GM23338 (cell line): Measurements from ENCODE around the gene NTMT1. TPM values are rescaled to one million over a fixed set of nuclear protein-coding genes. Genes with fewer than 3 reads are reported as not detected.

Experiments used
- ATAC-seq: fragments of 200-7000 bp; cut with Tn5 transposase; 3 replicates; pipeline ENCODE4 v1.9.1; 2020
- DNase-seq: peaks from one replicate; pipeline ENCODE4 v3.0.0-alpha.2; 2015; ENCODE audit warnings: low spot score
- H2AFZ ChIP-seq: fragments of 200-600 bp; sonication (generic); 2 replicates; pipeline ENCODE4 v1.8.0; 2016; ENCODE audit warnings: antibody characterized with exemption, mild to moderate bottlenecking, moderate library complexity
- H3F3A ChIP-seq: fragments of 200-600 bp; sonication (generic); replicated peaks from 2 replicates; pipeline ENCODE4 v1.8.0; 2017; ENCODE audit warnings: antibody characterized with exemption, mixed run types, low read depth
- H3K27ac ChIP-seq: fragments of 200-600 bp; sonication (generic); 2 replicates; pipeline ENCODE4 v1.6.1; 2016; ENCODE audit warnings: low read depth
- H3K27me3 ChIP-seq: fragments of 200-600 bp; sonication (generic); 2 replicates; pipeline ENCODE4 v1.8.0; 2016; ENCODE audit warnings: mild to moderate bottlenecking, mixed run types, moderate library complexity; ENCODE audit not compliant: insufficient read depth
- H3K36me3 ChIP-seq: fragments of 200-600 bp; sonication (generic); 2 replicates; pipeline ENCODE4 v1.8.0; 2016; ENCODE audit warnings: mild to moderate bottlenecking; ENCODE audit not compliant: insufficient read depth
- H3K4me1 ChIP-seq: fragments of 200-600 bp; sonication (generic); 2 replicates; pipeline ENCODE4 v1.8.0; 2016; ENCODE audit warnings: mild to moderate bottlenecking, moderate library complexity; ENCODE audit not compliant: insufficient read depth
- H3K4me2 ChIP-seq: fragments of 200-600 bp; sonication (generic); 2 replicates; pipeline ENCODE4 v1.7.1; 2017; ENCODE audit warnings: mixed run types
- H3K4me3 ChIP-seq: fragments of 200-600 bp; sonication (generic); 2 replicates; pipeline ENCODE4 v1.6.1; 2016; ENCODE audit warnings: mixed run types
- H3K79me2 ChIP-seq: fragments of 200-600 bp; sonication (generic); replicated peaks from 2 replicates; pipeline ENCODE4 v1.8.0; 2017; ENCODE audit warnings: mild to moderate bottlenecking; ENCODE audit not compliant: insufficient read depth
- H3K9me2 ChIP-seq: fragments of 200-600 bp; sonication (generic); 2 replicates; pipeline ENCODE4 v1.8.0; 2017; ENCODE audit not compliant: insufficient read depth
- H4K20me1 ChIP-seq: fragments of 200-600 bp; sonication (generic); replicated peaks from 2 replicates; pipeline ENCODE4 v1.8.0; 2017; ENCODE audit warnings: mild to moderate bottlenecking; ENCODE audit not compliant: insufficient read depth
- H3K27ac Mint-ChIP-seq: 2 replicates; pipeline ENCODE4 v1.8.0; 2020; ENCODE audit warnings: inconsistent platforms, mild to moderate bottlenecking, moderate library complexity, mixed read lengths
- H3K27me3 Mint-ChIP-seq: 3 replicates; pipeline ENCODE4 v1.8.0; 2022; ENCODE audit warnings: low read depth, mild to moderate bottlenecking, moderate library complexity, mixed read lengths, inconsistent platforms; ENCODE audit not compliant: insufficient read depth, poor library complexity
- H3K36me3 Mint-ChIP-seq: 3 replicates; pipeline ENCODE4 v1.8.0; 2021; ENCODE audit warnings: low read depth, mild to moderate bottlenecking, inconsistent platforms, moderate library complexity, mixed read lengths
- H3K4me1 Mint-ChIP-seq: 3 replicates; pipeline ENCODE4 v1.8.0; 2020; ENCODE audit warnings: mild to moderate bottlenecking, inconsistent platforms, mixed read lengths
- H3K4me3 Mint-ChIP-seq: 3 replicates; pipeline ENCODE4 v1.8.0; 2021; ENCODE audit warnings: moderate library complexity, mild to moderate bottlenecking, inconsistent platforms, mixed read lengths
- H3K9me3 Mint-ChIP-seq: 3 replicates; pipeline ENCODE4 v1.8.0; 2020; ENCODE audit warnings: moderate library complexity, mild to moderate bottlenecking, inconsistent platforms, mixed read lengths
- CREB1 ChIP-seq: fragments of 250-450 bp; sonication (Bioruptor Pico); IDR thresholded peaks from 2 replicates; pipeline ENCODE4 v1.5.0; 2020; ENCODE audit warnings: low read depth, mild to moderate bottlenecking, moderate library complexity
- EZH2 ChIP-seq: fragments of 200-600 bp; sonication (generic); IDR thresholded peaks from one replicate; pipeline ENCODE4 v1.8.0; 2017; ENCODE audit warnings: antibody characterized with exemption, mild to moderate bottlenecking, low read depth; ENCODE audit not compliant: unreplicated experiment
- EZH2phosphoT487 ChIP-seq: fragments of 200-600 bp; sonication (generic); IDR thresholded peaks from one replicate; pipeline ENCODE4 v1.8.1; 2018; ENCODE audit warnings: antibody characterized with exemption; ENCODE audit not compliant: unreplicated experiment
- JUNB ChIP-seq: IDR thresholded peaks from one replicate; pipeline ENCODE4 v1.6.1; 2016; ENCODE audit warnings: antibody characterized with exemption; ENCODE audit not compliant: unreplicated experiment
- NANOG ChIP-seq: IDR thresholded peaks from 2 replicates; pipeline ENCODE4 v1.6.1; 2016; ENCODE audit warnings: antibody characterized with exemption, borderline replicate concordance
- POLR2AphosphoS5 ChIP-seq: IDR thresholded peaks from 2 replicates; pipeline ENCODE4 v1.6.1; 2016; ENCODE audit warnings: antibody characterized with exemption, low read depth
- STAT1 ChIP-seq: IDR thresholded peaks from one replicate; pipeline ENCODE4 v1.6.1; 2016; ENCODE audit warnings: antibody characterized with exemption; ENCODE audit not compliant: unreplicated experiment
- ZNF114 ChIP-seq: fragments of 250-450 bp; sonication (Bioruptor Pico); IDR thresholded peaks from 2 replicates; pipeline ENCODE4 v1.5.0; 2020; ENCODE audit warnings: mild to moderate bottlenecking, moderate library complexity
- ZNF331 ChIP-seq: fragments of 250-450 bp; sonication (Bioruptor Pico); IDR thresholded peaks from 2 replicates; pipeline ENCODE4 v1.5.0; 2020; ENCODE audit warnings: low read depth, mild to moderate bottlenecking, moderate library complexity
- polyA plus RNA-seq: library from polyadenylated mRNA; unstranded; fragments of >200 nt; fragmentation: Nextera tagmentation; extraction: Ambion mirVana; gene quantifications from 2 replicates; pipeline ENCODE4 v1.2.1, GENCODE V29; 2016
- total RNA-seq: library from RNA; depleted of rRNA; stranded (reverse); fragments of >200 nt; shearing (Covaris generic); gene quantifications from 2 replicates; pipeline ENCODE4 v1.2.3, GENCODE V29; 2014
- TF ChIP-seq, protein P1 (sequence below): IDR thresholded peaks from one replicate; pipeline ENCODE4 v1.6.1; 2018; ENCODE audit warnings: antibody characterized with exemption; ENCODE audit not compliant: unreplicated experiment
- TF ChIP-seq, protein P2 (sequence below): IDR thresholded peaks from 2 replicates; pipeline ENCODE4 v1.6.1; 2016; ENCODE audit warnings: antibody characterized with exemption
- TF ChIP-seq, protein P3 (sequence below): fragments of 250-450 bp; sonication (Bioruptor Pico); IDR thresholded peaks from 2 replicates; pipeline ENCODE4 v1.5.0; 2020; ENCODE audit warnings: mild to moderate bottlenecking, moderate library complexity
- TF ChIP-seq, protein P4 (sequence below), 2 experiments: fragments of 200-600 bp in 1 of 2; sonication (generic) in 1 of 2; conservative IDR thresholded peaks; 2 replicates each; pipeline versions ENCODE4 v1.5.1 to v1.6.1; 2016 to 2017; ENCODE audit warnings: antibody characterized with exemption in 2 of 2, low read depth in 2 of 2, mild to moderate bottlenecking in 2 of 2, moderate library complexity in 1 of 2

NTMT1 gene
- total and polyA plus RNA-seq, 2 experiments from 2014 or later, result 59.4 to 108 TPM

DNA sequence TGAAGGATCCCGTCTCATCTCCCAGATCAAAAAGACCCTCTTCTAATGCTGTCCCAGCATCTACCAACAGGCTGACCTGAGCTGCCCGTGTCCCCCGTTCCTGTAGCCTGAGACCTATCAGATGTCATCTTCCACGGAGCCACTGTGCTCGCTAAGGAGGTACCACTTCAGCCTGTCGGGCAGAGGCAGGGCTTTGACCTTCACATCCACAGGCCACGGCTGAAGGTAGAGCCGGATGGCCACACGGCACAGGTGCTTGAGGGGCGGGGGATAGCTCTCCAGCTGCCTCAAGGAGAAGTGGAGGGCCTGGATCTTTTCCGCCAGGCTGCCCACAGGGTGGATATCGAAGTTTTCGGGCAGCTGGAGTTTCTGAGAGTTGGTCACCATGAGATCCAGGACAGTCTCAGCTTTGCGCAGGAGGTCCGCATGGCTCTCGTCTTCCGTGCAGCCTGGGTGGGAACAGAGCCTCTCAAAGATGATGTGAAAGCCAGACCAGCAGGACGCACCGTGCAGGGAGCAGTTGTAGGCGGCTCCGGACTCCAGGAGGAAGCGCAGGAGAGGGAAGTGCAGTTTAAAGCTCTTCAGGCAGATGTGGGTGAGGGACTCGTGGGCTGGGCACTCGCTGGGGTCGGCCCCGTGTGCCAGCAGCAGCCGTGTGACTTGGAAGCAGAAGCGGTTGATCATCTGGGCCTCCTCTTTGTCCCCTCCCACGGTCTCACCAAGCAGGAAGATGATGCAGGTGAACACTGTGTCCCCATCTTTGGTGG, 11.9 kb downstream of the NTMT1 start:
- ATAC-seq (no peak), DNase-seq (no peak)
- peaks cover 17% of the 10 kb centered on the region for H3K27me3 Mint-ChIP-seq
- peaks cover 9% of the 10 kb centered on the region for H3K4me1 Mint-ChIP-seq
- H3K4me3 ChIP-seq, result no peak overlapping the region
- H3K27me3 ChIP-seq, result no peaks in the 10 kb centered on the region
- H3K79me2 ChIP-seq, result peaks cover 21% of the 10 kb centered on the region
- TF ChIP-seq EZH2phosphoT487 (no peak), NANOG (no peak), POLR2AphosphoS5 (no peak; the same call in 1 of the 2 replicates), CREB1 (CRISPR knock-in tag) (no peak), ZNF331 (CRISPR knock-in tag) (no peak), STAT1 (no peak), ZNF114 (CRISPR knock-in tag) (no peak), EZH2 (no peak), JUNB (no peak)
- TF ChIP-seq, protein P1, sequence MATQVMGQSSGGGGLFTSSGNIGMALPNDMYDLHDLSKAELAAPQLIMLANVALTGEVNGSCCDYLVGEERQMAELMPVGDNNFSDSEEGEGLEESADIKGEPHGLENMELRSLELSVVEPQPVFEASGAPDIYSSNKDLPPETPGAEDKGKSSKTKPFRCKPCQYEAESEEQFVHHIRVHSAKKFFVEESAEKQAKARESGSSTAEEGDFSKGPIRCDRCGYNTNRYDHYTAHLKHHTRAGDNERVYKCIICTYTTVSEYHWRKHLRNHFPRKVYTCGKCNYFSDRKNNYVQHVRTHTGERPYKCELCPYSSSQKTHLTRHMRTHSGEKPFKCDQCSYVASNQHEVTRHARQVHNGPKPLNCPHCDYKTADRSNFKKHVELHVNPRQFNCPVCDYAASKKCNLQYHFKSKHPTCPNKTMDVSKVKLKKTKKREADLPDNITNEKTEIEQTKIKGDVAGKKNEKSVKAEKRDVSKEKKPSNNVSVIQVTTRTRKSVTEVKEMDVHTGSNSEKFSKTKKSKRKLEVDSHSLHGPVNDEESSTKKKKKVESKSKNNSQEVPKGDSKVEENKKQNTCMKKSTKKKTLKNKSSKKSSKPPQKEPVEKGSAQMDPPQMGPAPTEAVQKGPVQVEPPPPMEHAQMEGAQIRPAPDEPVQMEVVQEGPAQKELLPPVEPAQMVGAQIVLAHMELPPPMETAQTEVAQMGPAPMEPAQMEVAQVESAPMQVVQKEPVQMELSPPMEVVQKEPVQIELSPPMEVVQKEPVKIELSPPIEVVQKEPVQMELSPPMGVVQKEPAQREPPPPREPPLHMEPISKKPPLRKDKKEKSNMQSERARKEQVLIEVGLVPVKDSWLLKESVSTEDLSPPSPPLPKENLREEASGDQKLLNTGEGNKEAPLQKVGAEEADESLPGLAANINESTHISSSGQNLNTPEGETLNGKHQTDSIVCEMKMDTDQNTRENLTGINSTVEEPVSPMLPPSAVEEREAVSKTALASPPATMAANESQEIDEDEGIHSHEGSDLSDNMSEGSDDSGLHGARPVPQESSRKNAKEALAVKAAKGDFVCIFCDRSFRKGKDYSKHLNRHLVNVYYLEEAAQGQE, result no peak
- TF ChIP-seq, protein P2, sequence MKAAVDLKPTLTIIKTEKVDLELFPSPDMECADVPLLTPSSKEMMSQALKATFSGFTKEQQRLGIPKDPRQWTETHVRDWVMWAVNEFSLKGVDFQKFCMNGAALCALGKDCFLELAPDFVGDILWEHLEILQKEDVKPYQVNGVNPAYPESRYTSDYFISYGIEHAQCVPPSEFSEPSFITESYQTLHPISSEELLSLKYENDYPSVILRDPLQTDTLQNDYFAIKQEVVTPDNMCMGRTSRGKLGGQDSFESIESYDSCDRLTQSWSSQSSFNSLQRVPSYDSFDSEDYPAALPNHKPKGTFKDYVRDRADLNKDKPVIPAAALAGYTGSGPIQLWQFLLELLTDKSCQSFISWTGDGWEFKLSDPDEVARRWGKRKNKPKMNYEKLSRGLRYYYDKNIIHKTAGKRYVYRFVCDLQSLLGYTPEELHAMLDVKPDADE, result no peak
- TF ChIP-seq, protein P3, sequence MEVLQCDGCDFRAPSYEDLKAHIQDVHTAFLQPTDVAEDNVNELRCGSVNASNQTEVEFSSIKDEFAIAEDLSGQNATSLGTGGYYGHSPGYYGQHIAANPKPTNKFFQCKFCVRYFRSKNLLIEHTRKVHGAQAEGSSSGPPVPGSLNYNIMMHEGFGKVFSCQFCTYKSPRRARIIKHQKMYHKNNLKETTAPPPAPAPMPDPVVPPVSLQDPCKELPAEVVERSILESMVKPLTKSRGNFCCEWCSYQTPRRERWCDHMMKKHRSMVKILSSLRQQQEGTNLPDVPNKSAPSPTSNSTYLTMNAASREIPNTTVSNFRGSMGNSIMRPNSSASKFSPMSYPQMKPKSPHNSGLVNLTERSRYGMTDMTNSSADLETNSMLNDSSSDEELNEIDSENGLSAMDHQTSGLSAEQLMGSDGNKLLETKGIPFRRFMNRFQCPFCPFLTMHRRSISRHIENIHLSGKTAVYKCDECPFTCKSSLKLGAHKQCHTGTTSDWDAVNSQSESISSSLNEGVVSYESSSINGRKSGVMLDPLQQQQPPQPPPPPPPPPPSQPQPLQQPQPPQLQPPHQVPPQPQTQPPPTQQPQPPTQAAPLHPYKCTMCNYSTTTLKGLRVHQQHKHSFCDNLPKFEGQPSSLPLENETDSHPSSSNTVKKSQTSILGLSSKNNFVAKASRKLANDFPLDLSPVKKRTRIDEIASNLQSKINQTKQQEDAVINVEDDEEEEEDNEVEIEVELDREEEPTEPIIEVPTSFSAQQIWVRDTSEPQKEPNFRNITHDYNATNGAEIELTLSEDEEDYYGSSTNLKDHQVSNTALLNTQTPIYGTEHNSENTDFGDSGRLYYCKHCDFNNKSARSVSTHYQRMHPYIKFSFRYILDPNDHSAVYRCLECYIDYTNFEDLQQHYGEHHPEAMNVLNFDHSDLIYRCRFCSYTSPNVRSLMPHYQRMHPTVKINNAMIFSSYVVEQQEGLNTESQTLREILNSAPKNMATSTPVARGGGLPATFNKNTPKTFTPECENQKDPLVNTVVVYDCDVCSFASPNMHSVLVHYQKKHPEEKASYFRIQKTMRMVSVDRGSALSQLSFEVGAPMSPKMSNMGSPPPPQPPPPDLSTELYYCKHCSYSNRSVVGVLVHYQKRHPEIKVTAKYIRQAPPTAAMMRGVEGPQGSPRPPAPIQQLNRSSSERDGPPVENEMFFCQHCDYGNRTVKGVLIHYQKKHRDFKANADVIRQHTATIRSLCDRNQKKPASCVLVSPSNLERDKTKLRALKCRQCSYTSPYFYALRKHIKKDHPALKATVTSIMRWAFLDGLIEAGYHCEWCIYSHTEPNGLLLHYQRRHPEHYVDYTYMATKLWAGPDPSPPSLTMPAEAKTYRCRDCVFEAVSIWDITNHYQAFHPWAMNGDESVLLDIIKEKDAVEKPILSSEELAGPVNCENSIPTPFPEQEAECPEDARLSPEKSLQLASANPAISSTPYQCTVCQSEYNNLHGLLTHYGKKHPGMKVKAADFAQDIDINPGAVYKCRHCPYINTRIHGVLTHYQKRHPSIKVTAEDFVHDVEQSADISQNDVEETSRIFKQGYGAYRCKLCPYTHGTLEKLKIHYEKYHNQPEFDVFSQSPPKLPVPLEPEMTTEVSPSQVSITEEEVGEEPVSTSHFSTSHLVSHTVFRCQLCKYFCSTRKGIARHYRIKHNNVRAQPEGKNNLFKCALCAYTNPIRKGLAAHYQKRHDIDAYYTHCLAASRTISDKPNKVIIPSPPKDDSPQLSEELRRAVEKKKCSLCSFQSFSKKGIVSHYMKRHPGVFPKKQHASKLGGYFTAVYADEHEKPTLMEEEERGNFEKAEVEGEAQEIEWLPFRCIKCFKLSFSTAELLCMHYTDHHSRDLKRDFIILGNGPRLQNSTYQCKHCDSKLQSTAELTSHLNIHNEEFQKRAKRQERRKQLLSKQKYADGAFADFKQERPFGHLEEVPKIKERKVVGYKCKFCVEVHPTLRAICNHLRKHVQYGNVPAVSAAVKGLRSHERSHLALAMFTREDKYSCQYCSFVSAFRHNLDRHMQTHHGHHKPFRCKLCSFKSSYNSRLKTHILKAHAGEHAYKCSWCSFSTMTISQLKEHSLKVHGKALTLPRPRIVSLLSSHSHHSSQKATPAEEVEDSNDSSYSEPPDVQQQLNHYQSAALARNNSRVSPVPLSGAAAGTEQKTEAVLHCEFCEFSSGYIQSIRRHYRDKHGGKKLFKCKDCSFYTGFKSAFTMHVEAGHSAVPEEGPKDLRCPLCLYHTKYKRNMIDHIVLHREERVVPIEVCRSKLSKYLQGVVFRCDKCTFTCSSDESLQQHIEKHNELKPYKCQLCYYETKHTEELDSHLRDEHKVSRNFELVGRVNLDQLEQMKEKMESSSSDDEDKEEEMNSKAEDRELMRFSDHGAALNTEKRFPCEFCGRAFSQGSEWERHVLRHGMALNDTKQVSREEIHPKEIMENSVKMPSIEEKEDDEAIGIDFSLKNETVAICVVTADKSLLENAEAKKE (CRISPR knock-in tag), result no peak
- TF ChIP-seq, protein P4, sequence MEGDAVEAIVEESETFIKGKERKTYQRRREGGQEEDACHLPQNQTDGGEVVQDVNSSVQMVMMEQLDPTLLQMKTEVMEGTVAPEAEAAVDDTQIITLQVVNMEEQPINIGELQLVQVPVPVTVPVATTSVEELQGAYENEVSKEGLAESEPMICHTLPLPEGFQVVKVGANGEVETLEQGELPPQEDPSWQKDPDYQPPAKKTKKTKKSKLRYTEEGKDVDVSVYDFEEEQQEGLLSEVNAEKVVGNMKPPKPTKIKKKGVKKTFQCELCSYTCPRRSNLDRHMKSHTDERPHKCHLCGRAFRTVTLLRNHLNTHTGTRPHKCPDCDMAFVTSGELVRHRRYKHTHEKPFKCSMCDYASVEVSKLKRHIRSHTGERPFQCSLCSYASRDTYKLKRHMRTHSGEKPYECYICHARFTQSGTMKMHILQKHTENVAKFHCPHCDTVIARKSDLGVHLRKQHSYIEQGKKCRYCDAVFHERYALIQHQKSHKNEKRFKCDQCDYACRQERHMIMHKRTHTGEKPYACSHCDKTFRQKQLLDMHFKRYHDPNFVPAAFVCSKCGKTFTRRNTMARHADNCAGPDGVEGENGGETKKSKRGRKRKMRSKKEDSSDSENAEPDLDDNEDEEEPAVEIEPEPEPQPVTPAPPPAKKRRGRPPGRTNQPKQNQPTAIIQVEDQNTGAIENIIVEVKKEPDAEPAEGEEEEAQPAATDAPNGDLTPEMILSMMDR (conservative IDR thresholded peaks at IDR 0.05; ENCODE audit: low read depth in 2 of 2), result no peak
- H3K9me2 ChIP-seq, result no peaks in the 10 kb centered on the region
- no peak overlapping the region for H3K27ac ChIP-seq
- H4K20me1 ChIP-seq, result peaks cover 29% of the 10 kb centered on the region
- no peak overlapping the region for H3K27ac Mint-ChIP-seq
- no peak overlapping the region for H3K4me2 ChIP-seq
- H3K9me3 Mint-ChIP-seq, result no peaks in the 10 kb centered on the region
- no peak overlapping the region; the same call in 2 of the 3 replicates for H3K4me3 Mint-ChIP-seq
- H2AFZ ChIP-seq, result no peak overlapping the region
- peaks cover 40% of the 10 kb centered on the region for H3K36me3 Mint-ChIP-seq
- H3K36me3 ChIP-seq, result no peaks in the 10 kb centered on the region; the same call in 1 of the 2 replicates
- no peaks in the 10 kb centered on the region for H3K4me1 ChIP-seq
- no peaks in the 10 kb centered on the region; the same call in 1 of the 2 replicates for H3F3A ChIP-seq
